Measurements from ENCODE around the gene DNAJC3. TPM values are rescaled to one million over a fixed set of nuclear protein-coding genes. Genes with fewer than 3 reads are reported as not detected.

The DNAJC3 gene
- total and polyA plus RNA-seq, 2 of the 8 experiments (the other 6 are each of a cell fraction or from before 2014, with no cell fraction given): 4.3 to 24.1 TPM

DNA sequence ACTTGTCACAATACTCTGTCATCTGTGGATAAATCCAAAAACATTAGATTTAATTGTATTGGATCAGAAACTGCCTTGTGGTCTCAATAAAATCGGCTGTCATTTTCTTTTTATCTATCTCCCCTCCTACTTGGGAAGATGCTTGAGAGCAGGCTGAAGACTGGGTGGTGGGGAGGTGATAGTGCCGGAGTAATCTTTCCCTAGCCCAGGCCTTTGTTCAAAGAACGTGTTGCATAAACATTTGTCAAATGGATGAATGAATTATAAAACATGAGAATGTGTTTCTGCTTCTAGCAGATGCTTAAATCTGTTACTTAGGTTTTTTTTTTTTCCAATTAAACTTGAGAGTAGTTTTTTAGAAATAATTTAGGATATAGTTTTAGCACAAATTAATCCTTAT is 49.9 kb downstream of the DNAJC3 start:
- Histone ChIP-seq H3K18ac (ENCODE audit: extremely low read depth, low read length) (no peak overlapping the region), H3K23me2 (ENCODE audit: low read depth, low read length) (no peaks in the 10 kb centered on the region; the same call in 1 of the 2 replicates), H3K4me2 (ENCODE audit: insufficient read depth in 1 of 2, low read depth in 2 of 2, low read length in 2 of 2) (no peak overlapping the region), H3K36me3 (ENCODE audit: control insufficient read depth in 2 of 4, insufficient read depth in 4 of 4, low read length in 3 of 4) (peaks cover 0 to 3% (median 0%) of the 10 kb centered on the region in 4 experiments; a peak in 1 of 8 replicates), H3K4me1 (replicated peaks in 1 of 4; ENCODE audit: control insufficient read depth in 3 of 4, insufficient read depth in 4 of 4, low read length in 3 of 4) (no peaks in the 10 kb centered on the region), H3K9me3 (ENCODE audit: insufficient read depth in 2 of 2, low read depth in 1 of 2, low read length in 1 of 2) (peaks cover 0 to 4% of the 10 kb centered on the region in 2 experiments; a peak in 1 of 4 replicates), H3K4me3 (ENCODE audit: extremely low read depth in 1 of 4, insufficient read depth in 2 of 4, low read depth in 3 of 4, low read length in 4 of 4) (no peak overlapping the region), H3K56ac (replicated peaks; ENCODE audit: insufficient read length, low read depth, low read length) (no peak overlapping the region), H3K79me2 (ENCODE audit: control insufficient read depth in 1 of 2, insufficient read depth in 2 of 2, low read length in 2 of 2) (no peaks in the 10 kb centered on the region; a peak in 2 of 4 replicates), H4K5ac (ENCODE audit: insufficient read length, low read depth, low read length) (no peak overlapping the region), H2BK5ac (ENCODE audit: low read depth, low read length) (no peak overlapping the region), H4K20me1 (replicated peaks in 1 of 2; ENCODE audit: control insufficient read depth in 1 of 2, insufficient read depth in 2 of 2, low read length in 2 of 2) (peaks cover 0 to 1% of the 10 kb centered on the region in 2 experiments), H3K27ac (ENCODE audit: low read depth, low read length) (no peak overlapping the region), H2BK20ac (ENCODE audit: low read length) (no peak overlapping the region), H3K9ac (replicated peaks in 1 of 4; ENCODE audit: extremely low read depth in 1 of 4, low read depth in 3 of 4, low read length in 3 of 4) (no peak overlapping the region), H2AFZ (ENCODE audit: low read length) (no peak overlapping the region), H2AK5ac (ENCODE audit: low read depth, low read length) (no peak overlapping the region), H3K14ac (ENCODE audit: insufficient read length) (no peak overlapping the region), H2BK12ac (ENCODE audit: low read depth, low read length) (no peak overlapping the region), H3K4ac (replicated peaks; ENCODE audit: insufficient read length, low read depth, low read length) (no peak overlapping the region), H4K8ac (ENCODE audit: extremely low read depth, insufficient read depth, low read length) (no peak overlapping the region), H4K91ac (replicated peaks; ENCODE audit: insufficient read length, low read length) (no peak overlapping the region), H3K23ac (ENCODE audit: insufficient read length) (no peak overlapping the region), H3K27me3 (replicated peaks in 1 of 4; ENCODE audit: control insufficient read depth in 3 of 4, extremely low read depth in 1 of 4, insufficient read depth in 3 of 4, low read length in 3 of 4) (no peaks in the 10 kb centered on the region), H2BK15ac (ENCODE audit: low read length) (no peak overlapping the region), H3K79me1 (ENCODE audit: low read depth, low read length) (no peaks in the 10 kb centered on the region), H2BK120ac (replicated peaks; ENCODE audit: low read depth, low read length) (no peak overlapping the region)
- no peak for TF ChIP-seq ZNF274 (IDR thresholded peaks at IDR 0.05; ENCODE audit: borderline replicate concordance, extremely low read depth, low read length)
- TF ChIP-seq ATF3 (IDR thresholded peaks at IDR 0.05; ENCODE audit: insufficient read depth, low read depth, low read length): no peak
- no peak for TF ChIP-seq NRF1 (IDR thresholded peaks at IDR 0.05; ENCODE audit: low read depth, low read length)
- no peak for TF ChIP-seq CHD1 (IDR thresholded peaks at IDR 0.05; ENCODE audit: low read depth, low read length)
- no peak for TF ChIP-seq CHD2 (IDR thresholded peaks at IDR 0.05; ENCODE audit: low read length)
- no peak for TF ChIP-seq CBX5 (IDR thresholded peaks at IDR 0.05; ENCODE audit: low read depth, low read length)
- no peak for TF ChIP-seq SUZ12 (IDR thresholded peaks at IDR 0.05; ENCODE audit: low read length)
- WGBS, 2 experiments (ENCODE audit: extremely low coverage in 1 of 2, insufficient coverage in 1 of 2, insufficient read length in 1 of 2, insufficient replicate concordance in 2 of 2, low coverage in 1 of 2, low lambda C conversion rate in 2 of 2, missing lambda C conversion rate in 1 of 2): 82% methylated on average over 3 of the region's 3 CpGs; no CpG with 5 or more reads in 1 of the 2 experiments
- ChIA-PET POLR2A (ENCODE audit: partially characterized antibody) (no interaction called here), CTCF (ENCODE audit: partially characterized antibody) (no interaction called here)
- FAIRE-seq (no peak), DNase-seq (ENCODE audit: low read depth in 1 of 2, low spot score in 2 of 2) (no peak)
